Transverse colon (tissue), 4 donors: Measurements from ENCODE around the gene NPC1.

ENCODE experiments used
- POLR2A ChIP-seq: fragments of 450-650 bp; IDR thresholded peaks from one replicate; pipeline ENCODE4 v1.6.1; 2016; ENCODE audit warnings: antibody characterized with exemption, mild to moderate bottlenecking, moderate library complexity
- POLR2AphosphoS5 ChIP-seq, 3 donors: sonication (generic); formaldehyde crosslinking; IDR thresholded peaks; one replicate each; pipeline ENCODE4 v1.6.1; 2016; ENCODE audit warnings: antibody characterized with exemption in 3 of 3
- TF ChIP-seq, protein P1 (sequence below), 5 experiments: fragments of 200-600 bp in 3 of 5; fragments of 450-650 bp in 2 of 5; sonication (generic) in 3 of 5; IDR thresholded peaks; 1 replicate in 2 of 5; 2 replicates in 3 of 5; pipeline ENCODE4 v1.5.1; 2016 to 2017; ENCODE audit warnings: antibody characterized with exemption in 5 of 5, inconsistent platforms in 3 of 5, mild to moderate bottlenecking in 2 of 5, moderate library complexity in 1 of 5

DNA sequence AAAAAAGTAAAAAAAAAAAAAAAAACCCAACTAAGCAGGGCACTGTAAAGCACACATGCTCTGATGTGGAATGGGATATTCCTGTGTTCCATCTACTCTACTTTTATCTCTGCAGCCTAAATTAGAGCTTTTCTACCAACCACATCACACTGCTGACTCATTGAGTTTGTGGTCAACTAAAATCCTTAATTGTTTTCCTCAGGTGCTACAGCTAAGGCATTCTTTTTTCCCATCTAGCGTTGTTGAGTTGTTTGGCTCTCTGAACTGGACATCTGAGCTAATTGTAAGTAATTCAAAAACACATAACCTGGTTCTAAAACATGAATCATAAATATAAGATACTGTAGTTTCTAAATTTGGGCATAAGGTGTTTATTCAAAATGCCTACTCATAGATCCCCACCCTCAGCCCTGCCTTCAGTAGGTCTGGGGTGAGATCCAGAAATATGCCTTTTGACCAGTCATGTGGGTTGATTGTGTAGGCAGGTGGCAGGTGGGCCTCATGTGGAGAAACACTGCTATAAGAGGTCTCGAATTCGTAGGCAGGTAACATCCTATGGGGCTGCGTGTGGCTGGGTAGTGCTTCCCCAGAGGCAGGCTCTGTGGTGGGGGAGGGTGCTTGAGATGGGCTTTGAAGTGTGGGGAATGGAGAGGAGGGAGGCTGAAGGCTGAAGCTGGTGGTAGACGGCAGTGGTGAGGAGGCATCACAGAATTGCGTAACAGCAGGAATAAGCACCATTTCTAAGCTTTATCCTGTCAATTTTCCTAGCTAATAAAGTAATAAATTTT is 49.2 kb upstream of the NPC1 start:
- TF ChIP-seq, protein P1, sequence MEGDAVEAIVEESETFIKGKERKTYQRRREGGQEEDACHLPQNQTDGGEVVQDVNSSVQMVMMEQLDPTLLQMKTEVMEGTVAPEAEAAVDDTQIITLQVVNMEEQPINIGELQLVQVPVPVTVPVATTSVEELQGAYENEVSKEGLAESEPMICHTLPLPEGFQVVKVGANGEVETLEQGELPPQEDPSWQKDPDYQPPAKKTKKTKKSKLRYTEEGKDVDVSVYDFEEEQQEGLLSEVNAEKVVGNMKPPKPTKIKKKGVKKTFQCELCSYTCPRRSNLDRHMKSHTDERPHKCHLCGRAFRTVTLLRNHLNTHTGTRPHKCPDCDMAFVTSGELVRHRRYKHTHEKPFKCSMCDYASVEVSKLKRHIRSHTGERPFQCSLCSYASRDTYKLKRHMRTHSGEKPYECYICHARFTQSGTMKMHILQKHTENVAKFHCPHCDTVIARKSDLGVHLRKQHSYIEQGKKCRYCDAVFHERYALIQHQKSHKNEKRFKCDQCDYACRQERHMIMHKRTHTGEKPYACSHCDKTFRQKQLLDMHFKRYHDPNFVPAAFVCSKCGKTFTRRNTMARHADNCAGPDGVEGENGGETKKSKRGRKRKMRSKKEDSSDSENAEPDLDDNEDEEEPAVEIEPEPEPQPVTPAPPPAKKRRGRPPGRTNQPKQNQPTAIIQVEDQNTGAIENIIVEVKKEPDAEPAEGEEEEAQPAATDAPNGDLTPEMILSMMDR (IDR thresholded peaks at IDR 0.05), result no peak
- TF ChIP-seq POLR2A (no peak), POLR2AphosphoS5 (IDR thresholded peaks at IDR 0.05) (no peak)
